ENCODE data around the gene HTR5A. TPM values are rescaled to one million over a fixed set of nuclear protein-coding genes. Genes with fewer than 3 reads are reported as not detected.

HTR5A gene
- total RNA-seq, 1 donor from 2014 or later = not detected

GRCh38 chr7:155071121-155071651 lies 1.1 kb downstream of the HTR5A start:
- no peaks in the 10 kb centered on the region for H3K36me3 ChIP-seq (ENCODE audit: control insufficient read depth, insufficient read depth, low read length)
- no peak for DNase-seq (ENCODE audit: low read depth)
- H3K27me3 ChIP-seq (ENCODE audit: control insufficient read depth, insufficient read depth, low read length) = peaks cover 12% of the 10 kb centered on the region
- no peak for TF ChIP-seq CTCF (IDR thresholded peaks at IDR 0.05; ENCODE audit: insufficient read depth, low read length, poor library complexity, severe bottlenecking)
- no peak overlapping the region for H3K4me3 ChIP-seq (ENCODE audit: low read depth, low read length)

- Histone ChIP-seq H3K36me3 (ENCODE audit: control insufficient read depth, insufficient read depth, low read length) (no peaks in the 10 kb centered on the region), H3K27me3 (ENCODE audit: control insufficient read depth, insufficient read depth, low read length) (peaks cover 12% of the 10 kb centered on the region), H3K4me3 (ENCODE audit: low read depth, low read length) (no peak overlapping the region)
- no peak for TF ChIP-seq CTCF (IDR thresholded peaks at IDR 0.05; ENCODE audit: insufficient read depth, low read length, poor library complexity, severe bottlenecking)
- DNase-seq (ENCODE audit: low read depth) = no peak
Measured at GRCh38 chr7:155071916-155072571, 1.9 kb downstream of the HTR5A start.

GRCh38 chr7:155073922-155074321 lies 3.8 kb downstream of the HTR5A start:
- TF ChIP-seq CTCF (IDR thresholded peaks at IDR 0.05; ENCODE audit: insufficient read depth, low read length, poor library complexity, severe bottlenecking) = no peak
- H3K36me3 ChIP-seq (ENCODE audit: control insufficient read depth, insufficient read depth, low read length) = no peaks in the 10 kb centered on the region
- H3K4me3 ChIP-seq (ENCODE audit: low read depth, low read length) = no peak overlapping the region
- peaks cover 12% of the 10 kb centered on the region for H3K27me3 ChIP-seq (ENCODE audit: control insufficient read depth, insufficient read depth, low read length)
- DNase-seq (ENCODE audit: low read depth) = no peak

GRCh38 chr7:155084021-155084420 lies 13.9 kb downstream of the HTR5A start:
- H3K27me3 ChIP-seq (ENCODE audit: control insufficient read depth, insufficient read depth, low read length) = no peaks in the 10 kb centered on the region
- no peak for DNase-seq (ENCODE audit: low read depth)
- no peaks in the 10 kb centered on the region for H3K36me3 ChIP-seq (ENCODE audit: control insufficient read depth, insufficient read depth, low read length)
- no peak for TF ChIP-seq CTCF (IDR thresholded peaks at IDR 0.05; ENCODE audit: insufficient read depth, low read length, poor library complexity, severe bottlenecking)
- no peak overlapping the region for H3K4me3 ChIP-seq (ENCODE audit: low read depth, low read length)

- no peaks in the 10 kb centered on the region for H3K27me3 ChIP-seq (ENCODE audit: control insufficient read depth, insufficient read depth, low read length)
- H3K4me3 ChIP-seq (ENCODE audit: low read depth, low read length) = no peak overlapping the region
- no peak for TF ChIP-seq CTCF (IDR thresholded peaks at IDR 0.05; ENCODE audit: insufficient read depth, low read length, poor library complexity, severe bottlenecking)
- no peaks in the 10 kb centered on the region for H3K36me3 ChIP-seq (ENCODE audit: control insufficient read depth, insufficient read depth, low read length)
- DNase-seq (ENCODE audit: low read depth) = no peak
Measured at GRCh38 chr7:155084969-155085368, 14.8 kb downstream of the HTR5A start.

GRCh38 chr7:155090684-155091083 lies 20.6 kb downstream of the HTR5A start:
- Histone ChIP-seq H3K36me3 (ENCODE audit: control insufficient read depth, insufficient read depth, low read length) (no peaks in the 10 kb centered on the region), H3K4me3 (ENCODE audit: low read depth, low read length) (no peak overlapping the region), H3K27me3 (ENCODE audit: control insufficient read depth, insufficient read depth, low read length) (no peaks in the 10 kb centered on the region)
- DNase-seq (ENCODE audit: low read depth) = no peak
- TF ChIP-seq CTCF (IDR thresholded peaks at IDR 0.05; ENCODE audit: insufficient read depth, low read length, poor library complexity, severe bottlenecking) = no peak

All from kidney epithelial cell (primary cell).